ENCODE results near the gene HOMER3. TPM values are rescaled to one million over a fixed set of nuclear protein-coding genes. Genes with fewer than 3 reads are reported as not detected.

HOMER3 gene
- total and polyA plus RNA-seq, 2 donors (not counting 3 experiments of a cell fraction or from before 2014, with no cell fraction given), result 139 to 184 TPM

GRCh38 chr19:18886972-18887371 is 54.0 kb downstream of the HOMER3 start:
- no TSS peak for BruUV-seq (replicated peaks)
- FAIRE-seq (no peak), DNase-seq (ENCODE audit: low read depth, low spot score) (no peak)
- Histone ChIP-seq H3K4me3 (replicated peaks in 1 of 3; ENCODE audit: insufficient read depth in 1 of 3, low read depth in 1 of 3, low read length in 3 of 3) (no peak overlapping the region), H2AFZ (ENCODE audit: low read depth, low read length) (no peak overlapping the region), H4K20me1 (replicated peaks; ENCODE audit: control insufficient read depth, extremely low read depth, insufficient read depth, low read length) (no peaks in the 10 kb centered on the region), H3K9me1 (replicated peaks; ENCODE audit: control insufficient read depth, extremely low read depth, insufficient read depth, low read length) (no peaks in the 10 kb centered on the region), H3K4me2 (ENCODE audit: insufficient read depth, low read length) (no peak overlapping the region), H3K4me1 (ENCODE audit: control insufficient read depth, extremely low read depth, insufficient read depth, low read length) (no peaks in the 10 kb centered on the region), H3K9me3 (replicated peaks; ENCODE audit: control insufficient read depth, insufficient read depth, low read length) (no peaks in the 10 kb centered on the region), H3K27me3 (ENCODE audit: control insufficient read depth in 2 of 2, insufficient read depth in 2 of 2, low read length in 2 of 2) (no peaks in the 10 kb centered on the region), H3K27ac (ENCODE audit: insufficient read depth, low read depth, low read length) (no peak overlapping the region), H3K79me2 (ENCODE audit: control insufficient read depth, insufficient read depth, low read length) (no peaks in the 10 kb centered on the region), H3K9ac (replicated peaks; ENCODE audit: extremely low read depth, insufficient read depth, low read length) (no peak overlapping the region), H3K36me3 (ENCODE audit: control insufficient read depth in 2 of 2, extremely low read depth in 1 of 2, insufficient read depth in 2 of 2, low read length in 2 of 2) (no peaks in the 10 kb centered on the region)
- dilution Hi-C loops (cut with MboI; ENCODE audit: extremely low pct_ligation_motif_present, low sequenced_read_pairs), result no loop called here
- intact Hi-C loops (cut with micrococcal nuclease), result no loop called here
- POLR2A ChIA-PET, result no interaction called here
- TF ChIP-seq MAX (IDR thresholded peaks at IDR 0.05; ENCODE audit: insufficient read depth, insufficient read length) (no peak), CTCF (IDR thresholded peaks at IDR 0.05; ENCODE audit: extremely low read depth in 1 of 2, insufficient read depth in 1 of 2, low read depth in 1 of 2, low read length in 2 of 2) (no peak), POLR2A (IDR thresholded peaks at IDR 0.05; ENCODE audit: low read depth, low read length) (no peak), POLR2AphosphoS5 (IDR thresholded peaks at IDR 0.05; ENCODE audit: insufficient read depth, low read depth, low read length) (no peak), EZH2 (IDR thresholded peaks at IDR 0.05; ENCODE audit: borderline replicate concordance, low read depth, low read length, severe bottlenecking) (no peak), JUN (IDR thresholded peaks at IDR 0.05; ENCODE audit: borderline replicate concordance, insufficient read depth, insufficient read length, low read depth) (no peak), MYC (IDR thresholded peaks at IDR 0.05; ENCODE audit: low read depth, low read length) (no peak), FOS (IDR thresholded peaks at IDR 0.05; ENCODE audit: borderline replicate concordance, insufficient read depth, low read length) (no peak), GATA2 (IDR thresholded peaks at IDR 0.05; ENCODE audit: insufficient read depth, insufficient read length, low read depth, low read length) (no peak)
- CTCF ChIA-PET, result no interaction called here

Measured in endothelial cell of umbilical vein (primary cell).